ENCODE measurements around the gene HPD.
"Not testable (repeated sequence)": the region's sequence is repeated elsewhere in the genome, so short reads cannot be mapped to it uniquely, and the experiment has no call there.

HPD gene

GRCh38 chr12:121799842-121800693 is 58.6 kb downstream of the HPD start:
- peak in 1 of 2 donors; percentile 67 for DNase-seq (ENCODE audit: low read depth in 2 of 2)

GRCh38 chr12:121799156-121799841 is 59.4 kb downstream of the HPD start:
- no peak for DNase-seq (ENCODE audit: low read depth in 2 of 2)

- no peak for DNase-seq (ENCODE audit: low read depth in 2 of 2)
These were observed 59.9 kb downstream of the HPD start for GRCh38 chr12:121798787-121799155.

GRCh38 chr12:121797937-121798786 is 60.5 kb downstream of the HPD start:
- DNase-seq (ENCODE audit: low read depth in 2 of 2): no peak

- DNase-seq (ENCODE audit: low read depth in 2 of 2): no peak
These were observed 61.6 kb downstream of the HPD start for GRCh38 chr12:121796855-121797751.

- peak in 1 of 2 donors; percentile 58 for DNase-seq (ENCODE audit: low read depth in 2 of 2)
These were observed 63.4 kb downstream of the HPD start for GRCh38 chr12:121795034-121795968.

- DNase-seq (ENCODE audit: low read depth in 2 of 2): no peak
These were observed 64.1 kb downstream of the HPD start for GRCh38 chr12:121794534-121795033.

- peak; percentile 86 to 91 for DNase-seq (ENCODE audit: low read depth in 2 of 2)
These were observed 64.7 kb downstream of the HPD start for GRCh38 chr12:121793838-121794533.

GRCh38 chr12:121793440-121793837 is 65.2 kb downstream of the HPD start, which contains the start of gene RHOF:
RHOF (minus strand) TSS chr12:121793688; CDS start chr12:121793633, 55 bp downstream.
- peak in 1 of 2 donors; percentile 58 for DNase-seq (ENCODE audit: low read depth in 2 of 2)

- no peak for DNase-seq (ENCODE audit: low read depth in 2 of 2)
These were observed 65.8 kb downstream of the HPD start for GRCh38 chr12:121792607-121793439.

- DNase-seq (ENCODE audit: low read depth in 2 of 2): no peak
These were observed 66.7 kb downstream of the HPD start for GRCh38 chr12:121791671-121792551.

- not testable (repeated sequence) for DNase-seq (ENCODE audit: low read depth in 2 of 2)
These were observed 67.9 kb downstream of the HPD start for GRCh38 chr12:121790785-121791184.

GRCh38 chr12:121789800-121790728 is 68.6 kb downstream of the HPD start:
- peak; percentile 92 to 93 for DNase-seq (ENCODE audit: low read depth in 2 of 2)

All from stimulated activated CD8-positive, alpha-beta memory T cell treated with anti-CD3 and anti-CD28 coated beads, Interleukin-15, amount 100 ng/mL, for 4 hours (primary cell).